Stimulated activated naive B cell treated with anti-CD40 and anti-IgM and Interleukin-4, amounts not matched to agents 10 μg/mL and 1 μg/mL and 100 μg/mL, for 72 hours (primary cell): ENCODE measurements around the gene ERBB4.

ENCODE experiments used
- ATAC-seq, 2 donors: fragments of 150-1000 bp; cut with Tn5 transposase; replicated peaks; 2 replicates each; pipeline ENCODE4 v1.10.0; 2021; ENCODE audit warnings: moderate library complexity in 1 of 2
- DNase-seq: peaks from one replicate; pipeline ENCODE4 v3.0.0; 2021
- H3K27ac Mint-ChIP-seq: one replicate; pipeline ENCODE4 v1.8.0; 2022; ENCODE audit warnings: mild to moderate bottlenecking, mixed read lengths
- H3K27me3 Mint-ChIP-seq, 2 donors: one replicate each; pipeline ENCODE4 v1.8.0; 2022; ENCODE audit warnings: mixed read lengths in 2 of 2
- H3K36me3 Mint-ChIP-seq, 2 donors: one replicate each; pipeline ENCODE4 v1.8.0; 2022; ENCODE audit warnings: mixed read lengths in 2 of 2, mild to moderate bottlenecking in 1 of 2
- H3K4me1 Mint-ChIP-seq, 2 donors: one replicate each; pipeline ENCODE4 v1.8.0; 2022; ENCODE audit warnings: mixed read lengths in 2 of 2, mild to moderate bottlenecking in 1 of 2
- H3K4me3 Mint-ChIP-seq, 2 donors: one replicate each; pipeline ENCODE4 v1.8.0; 2022; ENCODE audit warnings: mild to moderate bottlenecking in 2 of 2, mixed read lengths in 2 of 2, moderate library complexity in 1 of 2
- H3K9me3 Mint-ChIP-seq, 2 donors: one replicate each; pipeline ENCODE4 v1.8.0; 2022; ENCODE audit warnings: mixed read lengths in 2 of 2, mild to moderate bottlenecking in 1 of 2

ERBB4 gene

DNA sequence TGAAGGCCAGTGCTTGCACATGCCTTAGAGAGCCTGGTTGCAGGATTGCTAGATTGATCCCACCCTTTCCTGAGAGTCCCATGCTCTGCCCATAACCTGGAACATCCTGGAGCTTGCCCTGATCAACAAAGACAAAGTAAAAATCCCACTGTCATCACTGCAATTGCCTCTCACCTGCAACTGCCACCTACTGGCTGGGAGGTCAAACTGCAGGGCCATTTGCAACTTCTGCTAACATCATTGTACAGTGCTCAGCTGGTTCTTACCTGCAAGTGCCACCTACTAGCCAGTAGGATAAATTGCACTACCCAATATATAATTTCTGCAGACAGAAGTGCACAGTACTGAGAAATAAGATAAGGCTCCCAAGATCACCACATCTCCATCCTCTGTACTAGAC, 1034.7 kb downstream of the ERBB4 start:
- no peak overlapping the region for H3K4me3 Mint-ChIP-seq
- H3K27ac Mint-ChIP-seq: no peak overlapping the region
- no peaks in the 10 kb centered on the region for H3K4me1 Mint-ChIP-seq
- no peak for ATAC-seq
- H3K9me3 Mint-ChIP-seq: peaks cover 3 to 20% of the 10 kb centered on the region in 2 donors
- no peaks in the 10 kb centered on the region for H3K27me3 Mint-ChIP-seq
- no peaks in the 10 kb centered on the region for H3K36me3 Mint-ChIP-seq
- DNase-seq: no peak

DNA sequence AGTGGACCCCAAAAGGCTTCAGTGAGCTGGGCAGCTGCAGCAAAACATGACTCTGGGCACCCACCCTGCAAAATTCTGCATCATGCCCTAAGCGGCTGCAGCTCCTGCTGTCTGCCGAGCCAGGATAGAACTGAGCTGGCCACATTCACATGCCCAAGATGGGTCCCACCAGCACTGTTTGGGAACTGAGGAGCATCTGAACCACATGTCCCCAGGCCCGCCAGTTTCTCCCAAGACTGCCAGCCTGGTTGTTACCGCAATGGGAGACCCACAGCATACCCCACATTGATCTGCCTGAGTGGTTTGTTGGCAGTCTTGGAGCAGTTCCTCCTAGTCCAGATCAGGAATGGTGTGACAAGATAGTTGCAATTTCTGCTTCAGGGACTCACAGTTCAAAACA, 1035.4 kb downstream of the ERBB4 start:
- Mint-ChIP-seq H3K27me3 (no peaks in the 10 kb centered on the region), H3K27ac (no peak overlapping the region), H3K4me1 (no peaks in the 10 kb centered on the region), H3K4me3 (no peak overlapping the region), H3K36me3 (no peaks in the 10 kb centered on the region), H3K9me3 (peaks cover 3 to 17% of the 10 kb centered on the region in 2 donors)
- no peak for ATAC-seq
- DNase-seq: no peak

DNA sequence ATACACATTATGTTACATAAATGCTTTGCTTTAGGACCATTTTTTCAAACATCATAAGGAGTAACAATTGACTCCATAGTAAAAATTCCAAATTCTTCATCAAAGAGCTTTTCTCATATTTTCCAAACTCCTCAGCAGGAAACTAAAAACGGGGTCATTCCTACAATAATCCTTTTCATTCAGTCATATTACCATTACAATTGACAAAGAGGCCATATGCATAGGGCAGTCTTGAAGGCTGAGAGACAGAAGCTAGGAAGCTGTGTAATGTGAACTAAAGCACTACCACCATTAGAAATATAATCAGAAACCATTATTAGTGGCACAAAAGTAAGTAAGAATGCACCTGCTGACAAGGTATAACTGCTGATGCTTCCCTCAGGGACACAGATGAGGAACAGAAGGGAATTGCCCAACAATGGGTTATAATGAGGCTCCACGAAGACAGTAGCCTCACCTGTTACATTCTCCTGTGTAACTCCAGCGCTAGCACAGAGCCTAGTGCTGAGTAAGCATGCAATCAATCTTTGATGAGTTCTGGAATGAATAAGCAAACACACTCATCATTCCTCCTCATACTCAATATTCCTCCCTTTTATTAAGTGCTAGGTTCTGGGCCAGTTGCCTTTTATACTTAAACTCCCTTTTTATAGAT, 1039.9 kb downstream of the ERBB4 start:
- peaks cover 0 to under 1% of the 10 kb centered on the region in 2 donors for H3K9me3 Mint-ChIP-seq
- no peaks in the 10 kb centered on the region for H3K36me3 Mint-ChIP-seq
- H3K4me3 Mint-ChIP-seq: no peak overlapping the region
- DNase-seq (no peak), ATAC-seq (no peak)
- no peak overlapping the region for H3K27ac Mint-ChIP-seq
- no peaks in the 10 kb centered on the region for H3K4me1 Mint-ChIP-seq
- no peaks in the 10 kb centered on the region for H3K27me3 Mint-ChIP-seq

DNA sequence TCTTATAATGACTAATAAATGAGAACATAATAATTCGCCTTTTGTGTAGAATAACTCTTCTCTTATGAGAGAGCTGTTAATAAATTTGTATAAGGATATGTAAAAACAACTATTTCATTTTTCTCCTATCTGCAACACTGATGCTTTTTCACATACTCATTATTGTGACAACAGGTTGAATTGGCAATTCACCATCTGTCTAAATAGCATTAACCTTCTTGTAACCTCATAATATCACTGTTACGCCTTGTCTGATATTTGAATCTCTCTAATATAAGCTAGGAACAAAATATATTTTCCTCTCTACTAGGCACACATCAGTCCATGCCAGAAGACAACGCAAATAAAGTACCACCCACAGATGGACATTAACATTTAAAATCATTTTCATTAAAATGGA, 1043.3 kb downstream of the ERBB4 start:
- no peak overlapping the region for H3K27ac Mint-ChIP-seq
- H3K27me3 Mint-ChIP-seq: no peaks in the 10 kb centered on the region
- H3K4me3 Mint-ChIP-seq: no peak overlapping the region
- H3K4me1 Mint-ChIP-seq: no peaks in the 10 kb centered on the region
- no peaks in the 10 kb centered on the region for H3K36me3 Mint-ChIP-seq
- no peaks in the 10 kb centered on the region for H3K9me3 Mint-ChIP-seq
- ATAC-seq (no peak), DNase-seq (no peak)

DNA sequence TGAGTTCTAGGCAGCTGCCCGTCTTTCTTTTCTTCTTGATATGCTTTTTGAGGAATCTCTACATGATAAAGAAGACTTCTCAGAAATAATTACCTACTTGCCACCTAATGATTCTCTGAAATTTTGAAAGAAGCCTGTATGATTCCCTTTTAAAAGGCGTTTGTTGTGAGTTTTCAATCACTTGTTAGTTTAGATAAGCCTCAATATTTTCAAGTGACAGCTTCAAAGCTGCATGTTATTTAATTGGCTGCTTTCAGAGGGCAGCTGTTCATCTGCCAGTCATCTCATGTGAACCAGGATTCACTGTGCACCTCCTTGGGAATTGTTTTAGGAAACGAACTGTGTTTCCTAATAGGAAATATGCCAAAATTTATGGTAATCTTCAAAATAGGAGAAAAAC, 1044.1 kb downstream of the ERBB4 start:
- no peaks in the 10 kb centered on the region for H3K9me3 Mint-ChIP-seq
- ATAC-seq (no peak), DNase-seq (no peak)
- H3K36me3 Mint-ChIP-seq: no peaks in the 10 kb centered on the region
- no peak overlapping the region for H3K27ac Mint-ChIP-seq
- no peaks in the 10 kb centered on the region for H3K27me3 Mint-ChIP-seq
- H3K4me3 Mint-ChIP-seq: no peak overlapping the region
- no peaks in the 10 kb centered on the region for H3K4me1 Mint-ChIP-seq

- H3K27me3 Mint-ChIP-seq: no peaks in the 10 kb centered on the region
Observed at GRCh38 chr2:211494085-211494484, 1044.5 kb downstream of the ERBB4 start.

GRCh38 chr2:211487733-211488132, 1050.9 kb downstream of the ERBB4 start:
- no peaks in the 10 kb centered on the region for H3K36me3 Mint-ChIP-seq
- no peak overlapping the region for H3K4me3 Mint-ChIP-seq

More at GRCh38 chr2:211494085-211494484, 1044.5 kb downstream of the ERBB4 start:
- DNase-seq (no peak), ATAC-seq (no peak)
- H3K4me3 Mint-ChIP-seq: no peak overlapping the region
- no peaks in the 10 kb centered on the region for H3K9me3 Mint-ChIP-seq
- H3K27ac Mint-ChIP-seq: no peak overlapping the region
- no peaks in the 10 kb centered on the region for H3K36me3 Mint-ChIP-seq
- H3K4me1 Mint-ChIP-seq: no peaks in the 10 kb centered on the region

GRCh38 chr2:211479536-211480150, 1059.0 kb downstream of the ERBB4 start:
- no peaks in the 10 kb centered on the region for H3K4me1 Mint-ChIP-seq
- DNase-seq (no peak), ATAC-seq (no peak)
- H3K4me3 Mint-ChIP-seq: no peak overlapping the region
- H3K9me3 Mint-ChIP-seq: no peaks in the 10 kb centered on the region
- H3K27ac Mint-ChIP-seq: no peak overlapping the region
- no peaks in the 10 kb centered on the region for H3K27me3 Mint-ChIP-seq
- no peaks in the 10 kb centered on the region for H3K36me3 Mint-ChIP-seq

More at GRCh38 chr2:211487733-211488132, 1050.9 kb downstream of the ERBB4 start:
- no peak for DNase-seq
- Mint-ChIP-seq H3K27ac (no peak overlapping the region), H3K4me1 (no peaks in the 10 kb centered on the region), H3K27me3 (no peaks in the 10 kb centered on the region), H3K9me3 (no peaks in the 10 kb centered on the region)
- ATAC-seq: peak in 1 of 2 donors; percentile 14

DNA sequence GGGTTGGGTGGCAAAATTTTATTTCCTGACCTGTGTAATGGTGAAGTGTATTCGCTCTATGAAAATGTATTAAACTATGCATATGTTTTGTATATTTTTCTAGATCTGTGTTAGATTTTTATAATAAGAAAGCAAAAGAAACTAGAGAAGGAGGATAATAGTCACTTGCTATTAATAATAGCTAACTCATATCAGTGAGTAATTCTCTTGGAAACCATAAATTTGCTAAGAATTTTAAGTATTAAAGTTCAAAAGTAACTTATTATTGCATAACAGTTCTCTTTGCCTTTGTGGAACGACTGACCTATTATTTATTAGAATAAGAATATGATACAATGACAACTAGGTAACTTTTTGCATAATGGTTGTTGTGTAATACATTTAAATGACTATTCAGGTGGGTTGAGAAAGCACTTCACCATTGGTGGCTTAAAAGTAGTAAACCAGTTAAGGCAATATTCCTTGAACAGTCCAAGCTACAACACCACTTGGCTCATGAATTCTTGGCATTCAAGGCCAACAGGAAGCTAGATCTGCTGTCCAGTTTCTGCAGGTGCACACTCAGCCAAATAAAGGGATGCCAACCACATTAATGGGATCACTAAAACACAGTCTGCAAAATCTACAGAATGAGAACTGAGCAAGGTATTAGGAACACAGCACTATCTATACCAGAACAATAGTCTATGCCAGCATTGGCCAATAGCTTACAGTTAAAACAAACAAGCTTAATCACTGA, 1060.9 kb downstream of the ERBB4 start:
- Mint-ChIP-seq H3K9me3 (no peaks in the 10 kb centered on the region), H3K27me3 (no peaks in the 10 kb centered on the region), H3K4me3 (no peak overlapping the region), H3K4me1 (no peaks in the 10 kb centered on the region), H3K27ac (no peak overlapping the region), H3K36me3 (no peaks in the 10 kb centered on the region)
- ATAC-seq (no peak), DNase-seq (no peak)

- no peak for ATAC-seq
- Mint-ChIP-seq H3K36me3 (no peaks in the 10 kb centered on the region), H3K4me1 (no peaks in the 10 kb centered on the region)
Observed at GRCh38 chr2:211473116-211473515, 1065.5 kb downstream of the ERBB4 start.

GRCh38 chr2:211469664-211470059, 1068.9 kb downstream of the ERBB4 start:
- Mint-ChIP-seq H3K9me3 (no peaks in the 10 kb centered on the region), H3K36me3 (no peaks in the 10 kb centered on the region), H3K4me1 (no peaks in the 10 kb centered on the region), H3K4me3 (no peak overlapping the region), H3K27me3 (no peaks in the 10 kb centered on the region), H3K27ac (no peak overlapping the region)
- no peak for ATAC-seq
- no peak for DNase-seq

More at GRCh38 chr2:211473116-211473515, 1065.5 kb downstream of the ERBB4 start:
- no peak for DNase-seq
- no peak overlapping the region for H3K4me3 Mint-ChIP-seq
- H3K27ac Mint-ChIP-seq: no peak overlapping the region
- no peaks in the 10 kb centered on the region for H3K27me3 Mint-ChIP-seq
- no peaks in the 10 kb centered on the region for H3K9me3 Mint-ChIP-seq

- no peaks in the 10 kb centered on the region for H3K27me3 Mint-ChIP-seq
- no peak overlapping the region for H3K27ac Mint-ChIP-seq
- H3K9me3 Mint-ChIP-seq: no peaks in the 10 kb centered on the region
- H3K36me3 Mint-ChIP-seq: no peaks in the 10 kb centered on the region
- H3K4me3 Mint-ChIP-seq: no peak overlapping the region
- H3K4me1 Mint-ChIP-seq: no peaks in the 10 kb centered on the region
- no peak for DNase-seq
- ATAC-seq: no peak
Observed at GRCh38 chr2:211468877-211469663, 1069.5 kb downstream of the ERBB4 start.

DNA sequence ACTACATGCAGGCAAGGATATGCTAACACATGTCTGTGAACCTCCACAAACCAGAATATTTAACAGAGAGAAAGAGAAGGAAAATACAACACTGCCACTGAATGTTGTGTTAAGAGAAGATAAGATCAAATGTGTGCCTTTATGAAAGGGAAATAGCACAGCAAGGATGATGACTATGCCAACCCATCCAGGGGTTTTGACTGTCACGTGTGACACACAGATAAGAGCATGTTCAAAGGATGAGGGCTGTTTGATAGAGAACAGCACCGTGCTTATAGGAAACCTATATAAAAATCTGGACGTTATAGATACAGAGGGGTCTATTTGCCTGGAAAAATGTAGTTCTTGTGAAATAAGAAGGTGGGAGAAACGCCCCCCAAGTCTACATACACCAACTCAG, 1070.4 kb downstream of the ERBB4 start:
- no peak for DNase-seq
- H3K36me3 Mint-ChIP-seq: no peaks in the 10 kb centered on the region
- no peak overlapping the region for H3K4me3 Mint-ChIP-seq
- no peak for ATAC-seq
- H3K27ac Mint-ChIP-seq: no peak overlapping the region
- H3K27me3 Mint-ChIP-seq: no peaks in the 10 kb centered on the region
- no peaks in the 10 kb centered on the region for H3K4me1 Mint-ChIP-seq
- no peaks in the 10 kb centered on the region for H3K9me3 Mint-ChIP-seq

GRCh38 chr2:211463397-211463796, 1075.2 kb downstream of the ERBB4 start:
- ATAC-seq: no peak
- no peak overlapping the region for H3K27ac Mint-ChIP-seq
- DNase-seq: no peak
- H3K9me3 Mint-ChIP-seq: no peaks in the 10 kb centered on the region
- H3K36me3 Mint-ChIP-seq: no peaks in the 10 kb centered on the region
- H3K4me1 Mint-ChIP-seq: no peaks in the 10 kb centered on the region
- no peaks in the 10 kb centered on the region for H3K27me3 Mint-ChIP-seq
- H3K4me3 Mint-ChIP-seq: no peak overlapping the region
